DMS53 (cell line): ENCODE results near the gene NOD1.
"Not testable (repeated sequence)": the region's sequence is repeated elsewhere in the genome, so short reads cannot be mapped to it uniquely, and the experiment has no call there.

Experiments used
- DNase-seq: peaks from one replicate; lab custom pipeline; 2025; lab: John Stamatoyannopoulos, UW

Gene NOD1

GRCh38 chr7:30420080-30420479 is 58.5 kb downstream of the NOD1 start:
- not testable (repeated sequence) for DNase-seq

GRCh38 chr7:30413864-30414263 is 64.7 kb downstream of the NOD1 start:
- DNase-seq = peak; percentile 35

GRCh38 chr7:30412782-30413504 is 65.6 kb downstream of the NOD1 start:
- DNase-seq = peak; percentile 91

- peak; percentile 18 for DNase-seq
Measured at GRCh38 chr7:30411897-30412296, 66.7 kb downstream of the NOD1 start.

- no peak for DNase-seq
Measured at GRCh38 chr7:30411173-30411572, 67.4 kb downstream of the NOD1 start.

GRCh38 chr7:30406664-30407425 is 71.7 kb downstream of the NOD1 start:
- DNase-seq = no peak

- DNase-seq = no peak
Measured at GRCh38 chr7:30405179-30405578, 73.4 kb downstream of the NOD1 start.

- DNase-seq = peak; percentile 54
Measured at GRCh38 chr7:30403477-30403876, 75.1 kb downstream of the NOD1 start.

- peak; percentile 25 for DNase-seq
Measured at GRCh38 chr7:30396389-30396788, 82.2 kb downstream of the NOD1 start.

GRCh38 chr7:30395676-30396075 is 82.9 kb downstream of the NOD1 start:
- no peak for DNase-seq

- no peak for DNase-seq
Measured at GRCh38 chr7:30391806-30392205, 86.8 kb downstream of the NOD1 start.

- no peak for DNase-seq
Measured at GRCh38 chr7:30390736-30391636, 87.6 kb downstream of the NOD1 start.

GRCh38 chr7:30389791-30390190 is 88.8 kb downstream of the NOD1 start:
- no peak for DNase-seq

GRCh38 chr7:30382607-30383006 is 96.0 kb downstream of the NOD1 start:
- DNase-seq = no peak

- not testable (repeated sequence) for DNase-seq
Measured at GRCh38 chr7:30380824-30381223, 97.8 kb downstream of the NOD1 start.

GRCh38 chr7:30380294-30380693 is 98.3 kb downstream of the NOD1 start:
- no peak for DNase-seq

GRCh38 chr7:30379741-30380140 is 98.8 kb downstream of the NOD1 start:
- no peak for DNase-seq

- DNase-seq = no peak
Measured at GRCh38 chr7:30379131-30379530, 99.5 kb downstream of the NOD1 start.

- no peak for DNase-seq
Measured at GRCh38 chr7:30378275-30378674, 100.3 kb downstream of the NOD1 start.
